ENCODE data around the gene IRGC.

Gene IRGC

DNA sequence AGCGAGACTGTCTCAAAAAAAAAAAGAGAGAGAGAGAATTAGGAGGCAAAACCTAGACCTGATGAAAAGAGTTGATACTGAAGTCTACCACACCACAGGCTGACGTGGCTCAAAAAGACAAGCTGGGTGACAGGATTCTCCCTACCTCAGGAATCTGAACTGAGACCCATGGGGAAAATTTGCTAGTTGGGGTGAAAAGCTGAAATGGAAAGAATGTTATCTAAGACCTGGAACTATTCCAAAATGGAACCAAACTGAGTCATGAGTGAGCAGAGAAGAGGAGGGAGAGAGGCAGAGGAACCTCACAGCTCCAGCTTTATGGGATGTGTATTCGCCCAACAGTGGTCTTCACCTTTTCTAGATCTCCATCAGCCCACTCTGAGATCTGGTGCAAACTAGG is 27.2 kb downstream of the IRGC start:
- no peak for DNase-seq (ENCODE audit: low read depth)
- H3K4me3 ChIP-seq (ENCODE audit: low read depth, low read length): no peak overlapping the region
- TF ChIP-seq POLR2A (IDR thresholded peaks at IDR 0.05; ENCODE audit: extremely low read depth, insufficient read length) (no peak), MYC (IDR thresholded peaks at IDR 0.05; ENCODE audit: low read depth, low read length) (no peak)
- TF ChIP-seq, protein P1, sequence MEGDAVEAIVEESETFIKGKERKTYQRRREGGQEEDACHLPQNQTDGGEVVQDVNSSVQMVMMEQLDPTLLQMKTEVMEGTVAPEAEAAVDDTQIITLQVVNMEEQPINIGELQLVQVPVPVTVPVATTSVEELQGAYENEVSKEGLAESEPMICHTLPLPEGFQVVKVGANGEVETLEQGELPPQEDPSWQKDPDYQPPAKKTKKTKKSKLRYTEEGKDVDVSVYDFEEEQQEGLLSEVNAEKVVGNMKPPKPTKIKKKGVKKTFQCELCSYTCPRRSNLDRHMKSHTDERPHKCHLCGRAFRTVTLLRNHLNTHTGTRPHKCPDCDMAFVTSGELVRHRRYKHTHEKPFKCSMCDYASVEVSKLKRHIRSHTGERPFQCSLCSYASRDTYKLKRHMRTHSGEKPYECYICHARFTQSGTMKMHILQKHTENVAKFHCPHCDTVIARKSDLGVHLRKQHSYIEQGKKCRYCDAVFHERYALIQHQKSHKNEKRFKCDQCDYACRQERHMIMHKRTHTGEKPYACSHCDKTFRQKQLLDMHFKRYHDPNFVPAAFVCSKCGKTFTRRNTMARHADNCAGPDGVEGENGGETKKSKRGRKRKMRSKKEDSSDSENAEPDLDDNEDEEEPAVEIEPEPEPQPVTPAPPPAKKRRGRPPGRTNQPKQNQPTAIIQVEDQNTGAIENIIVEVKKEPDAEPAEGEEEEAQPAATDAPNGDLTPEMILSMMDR (IDR thresholded peaks at IDR 0.05; ENCODE audit: low read depth, low read length): no peak
- TF ChIP-seq, protein P2, sequence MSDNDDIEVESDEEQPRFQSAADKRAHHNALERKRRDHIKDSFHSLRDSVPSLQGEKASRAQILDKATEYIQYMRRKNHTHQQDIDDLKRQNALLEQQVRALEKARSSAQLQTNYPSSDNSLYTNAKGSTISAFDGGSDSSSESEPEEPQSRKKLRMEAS (IDR thresholded peaks at IDR 0.05; ENCODE audit: low read depth, low read length): no peak

DNA sequence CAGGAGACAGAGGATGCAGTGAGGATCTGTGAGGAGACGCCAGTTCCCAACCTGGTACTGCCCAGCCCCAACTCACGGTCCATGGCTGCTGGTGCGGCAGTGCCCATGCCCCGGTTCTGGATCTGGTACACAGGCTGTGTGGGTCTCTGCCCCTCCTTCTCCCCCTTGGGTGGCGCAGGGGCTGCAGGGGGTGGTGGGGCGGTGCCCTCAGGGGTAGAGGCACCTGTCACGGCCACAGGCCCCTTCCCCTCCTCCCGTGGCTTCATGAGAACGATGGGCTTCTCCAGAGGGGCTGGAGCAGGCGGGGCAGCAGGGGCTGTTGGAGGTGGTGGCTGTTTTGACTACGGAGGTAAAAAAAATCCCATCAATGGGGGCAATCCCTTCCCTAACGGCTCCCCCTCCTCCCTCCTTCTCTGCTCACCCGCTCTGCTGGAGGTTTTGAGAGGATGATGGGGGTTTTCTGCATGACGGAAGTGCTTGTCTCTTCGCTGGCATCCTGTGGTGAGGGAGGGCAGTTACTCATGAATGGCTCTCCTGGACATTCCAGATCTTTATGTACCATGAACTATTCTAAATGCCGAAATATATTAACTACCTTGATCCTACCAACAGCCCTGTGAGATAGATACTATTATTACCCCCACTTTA is 31.8 kb downstream of the IRGC start:
- TF ChIP-seq MYC (IDR thresholded peaks at IDR 0.05; ENCODE audit: low read depth, low read length): no peak
- TF ChIP-seq, protein P2 (IDR thresholded peaks at IDR 0.05; ENCODE audit: low read depth, low read length): no peak
- TF ChIP-seq, protein P1 (IDR thresholded peaks at IDR 0.05; ENCODE audit: low read depth, low read length): no peak
- TF ChIP-seq POLR2A (IDR thresholded peaks at IDR 0.05; ENCODE audit: extremely low read depth, insufficient read length): no peak
- no peak overlapping the region for H3K4me3 ChIP-seq (ENCODE audit: low read depth, low read length)
- DNase-seq (ENCODE audit: low read depth): no peak

DNA sequence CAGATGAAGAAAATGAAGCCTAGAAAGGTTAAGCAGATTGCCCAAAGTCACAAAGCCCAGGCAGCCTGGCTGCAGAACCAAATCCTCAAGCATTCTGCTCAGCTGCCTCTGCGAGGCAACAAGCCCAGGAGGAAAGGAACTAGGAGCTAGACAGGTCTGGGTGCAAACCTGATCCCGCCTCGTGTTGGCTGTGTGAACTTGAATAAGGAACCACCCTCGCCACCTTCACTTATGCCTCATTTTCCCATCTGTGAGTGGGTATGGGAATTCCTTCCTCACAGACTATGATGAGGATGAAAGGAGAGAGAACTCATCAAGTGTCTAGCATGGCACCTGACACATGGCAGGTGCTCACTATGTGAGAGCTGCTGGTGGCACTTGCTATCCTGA is 32.3 kb downstream of the IRGC start:
- TF ChIP-seq, protein P1 (IDR thresholded peaks at IDR 0.05; ENCODE audit: low read depth, low read length): no peak
- H3K4me3 ChIP-seq (ENCODE audit: low read depth, low read length): no peak overlapping the region

DNA sequence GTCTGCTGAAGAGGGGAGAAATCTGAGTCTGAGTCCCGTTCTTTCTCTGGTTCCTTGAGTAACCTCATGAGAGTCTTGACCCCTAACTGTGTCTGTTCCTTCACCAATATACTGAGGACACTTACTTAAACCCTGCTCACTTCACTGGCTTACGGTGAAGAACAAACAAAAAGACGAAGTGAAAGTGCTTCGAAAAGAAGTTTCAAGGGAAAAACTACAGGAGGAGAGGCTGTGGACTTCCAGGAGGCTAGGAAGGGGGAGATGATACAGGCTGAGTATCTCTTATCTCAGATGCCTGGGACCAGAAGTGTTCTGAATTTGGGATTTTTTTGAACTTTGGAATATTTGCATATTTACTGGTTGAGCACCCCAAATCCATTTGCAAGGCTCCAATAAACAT is 32.8 kb downstream of the IRGC start:
- DNase-seq (ENCODE audit: low read depth): no peak
- no peak overlapping the region for H3K4me3 ChIP-seq (ENCODE audit: low read depth, low read length)
- TF ChIP-seq POLR2A (IDR thresholded peaks at IDR 0.05; ENCODE audit: extremely low read depth, insufficient read length): no peak
- no peak for TF ChIP-seq MYC (IDR thresholded peaks at IDR 0.05; ENCODE audit: low read depth, low read length)
- TF ChIP-seq, protein P1 (IDR thresholded peaks at IDR 0.05; ENCODE audit: low read depth, low read length): no peak
- TF ChIP-seq, protein P2 (IDR thresholded peaks at IDR 0.05; ENCODE audit: low read depth, low read length): no peak

More for the DNA sequence above, 32.3 kb downstream of the IRGC start:
- DNase-seq (ENCODE audit: low read depth): no peak

DNA sequence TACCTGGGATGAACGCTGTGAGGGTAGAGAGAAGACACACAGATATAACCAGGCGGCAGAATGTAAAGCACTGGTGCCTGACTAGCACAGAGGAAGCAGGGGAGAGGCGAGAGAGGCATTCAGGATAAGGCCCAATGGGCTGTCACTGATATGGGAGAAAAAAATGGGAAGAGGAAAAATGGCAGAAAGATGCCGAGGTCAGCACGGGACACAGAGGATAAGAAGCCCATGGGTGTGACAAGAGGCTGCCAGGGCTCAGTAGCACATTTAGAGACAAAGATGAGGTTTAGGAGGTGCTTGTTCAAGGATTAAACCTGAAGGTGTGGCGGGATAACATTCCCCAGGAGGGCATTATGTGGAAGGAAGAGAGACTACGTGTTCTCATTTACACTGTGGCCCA is 33.3 kb downstream of the IRGC start:
- TF ChIP-seq POLR2A (IDR thresholded peaks at IDR 0.05; ENCODE audit: extremely low read depth, insufficient read length): no peak
- TF ChIP-seq, protein P1 (IDR thresholded peaks at IDR 0.05; ENCODE audit: low read depth, low read length): no peak
- TF ChIP-seq, protein P2 (IDR thresholded peaks at IDR 0.05; ENCODE audit: low read depth, low read length): no peak
- no peak for TF ChIP-seq MYC (IDR thresholded peaks at IDR 0.05; ENCODE audit: low read depth, low read length)
- H3K4me3 ChIP-seq (ENCODE audit: low read depth, low read length): no peak overlapping the region
- no peak for DNase-seq (ENCODE audit: low read depth)

DNA sequence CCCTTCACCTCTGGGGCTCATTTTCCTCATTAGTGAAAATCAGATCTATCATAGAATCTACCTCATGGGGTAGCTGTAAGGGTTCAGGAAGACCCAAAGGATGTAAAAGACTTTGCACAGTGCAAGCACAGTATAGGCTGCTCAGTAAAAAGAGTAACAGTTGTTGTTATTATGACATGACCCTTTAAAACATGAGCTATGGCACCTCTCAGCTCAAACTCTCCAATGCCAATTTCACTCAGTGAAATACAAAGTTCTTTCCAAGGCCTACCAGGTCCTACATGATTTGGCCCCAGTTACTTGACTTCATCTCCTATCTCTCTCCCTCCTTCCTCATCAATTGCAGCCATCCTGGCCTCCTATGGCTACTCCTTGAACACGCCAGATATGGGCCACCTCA is 34.0 kb downstream of the IRGC start:
- TF ChIP-seq, protein P1 (IDR thresholded peaks at IDR 0.05; ENCODE audit: low read depth, low read length): no peak
- TF ChIP-seq POLR2A (IDR thresholded peaks at IDR 0.05; ENCODE audit: extremely low read depth, insufficient read length): no peak
- TF ChIP-seq, protein P2 (IDR thresholded peaks at IDR 0.05; ENCODE audit: low read depth, low read length): no peak
- TF ChIP-seq MYC (IDR thresholded peaks at IDR 0.05; ENCODE audit: low read depth, low read length): no peak
- no peak overlapping the region for H3K4me3 ChIP-seq (ENCODE audit: low read depth, low read length)
- DNase-seq (ENCODE audit: low read depth): no peak
